ENCODE data around the gene ASCC1. TPM values are rescaled to one million over a fixed set of nuclear protein-coding genes. Genes with fewer than 3 reads are reported as not detected.

The ASCC1 gene
- total and polyA plus RNA-seq, 2 donors (not counting 1 experiment from before 2014, with no cell fraction given): 40.2 to 42.1 TPM

DNA sequence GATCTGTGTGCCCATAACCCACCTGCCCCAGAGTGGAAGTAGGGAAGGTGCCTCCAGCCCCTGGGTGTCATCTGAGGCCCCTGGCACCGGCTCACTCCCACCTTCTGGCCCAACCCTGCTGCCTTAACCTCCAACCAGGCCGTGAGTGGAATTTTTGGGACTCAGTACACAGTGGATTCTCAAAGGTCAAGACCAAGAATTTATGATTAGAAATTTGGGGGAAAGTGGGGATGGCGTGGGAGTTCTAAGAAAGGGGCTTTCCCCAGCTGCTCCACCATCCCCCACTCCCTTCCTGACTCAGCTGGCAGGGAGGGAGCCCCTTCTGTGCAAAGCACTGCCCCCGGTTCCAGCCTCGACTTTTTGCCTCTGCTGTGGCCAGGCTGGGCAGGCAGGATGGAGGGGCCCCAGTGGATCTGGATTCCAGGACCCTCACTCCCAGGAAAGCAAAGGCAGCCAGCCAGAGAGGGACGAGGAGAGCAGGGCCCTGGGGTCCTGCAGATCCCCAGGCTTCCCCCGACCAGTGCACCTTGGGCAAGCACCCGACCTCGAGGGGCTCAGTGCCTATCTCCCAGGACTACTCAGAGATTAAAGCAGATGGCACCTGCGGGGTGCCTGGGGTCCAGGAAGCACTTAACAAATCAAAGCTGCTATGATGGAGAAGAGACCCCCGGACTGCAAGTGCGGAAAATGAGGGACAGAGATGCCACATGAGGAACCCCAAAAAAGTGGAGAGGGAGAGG, 140.5 kb downstream of the ASCC1 start:
- no peaks in the 10 kb centered on the region for H3K4me1 ChIP-seq (ENCODE audit: control insufficient read depth, extremely low read depth, insufficient read depth, low read length)
- H3K4me3 ChIP-seq (replicated peaks in 1 of 4; ENCODE audit: control extremely low read depth in 1 of 4, insufficient read depth in 1 of 4, low read depth in 3 of 4, low read length in 4 of 4): no peak overlapping the region
- no peak overlapping the region for H3K9ac ChIP-seq (ENCODE audit: insufficient read depth, low read length)
- H4K20me1 ChIP-seq (ENCODE audit: control insufficient read depth, extremely low read depth, insufficient read depth, low read length): no peaks in the 10 kb centered on the region
- no peak for DNase-seq (ENCODE audit: low read depth in 2 of 2)
- no peaks in the 10 kb centered on the region for H3K9me3 ChIP-seq (ENCODE audit: control insufficient read depth, insufficient read depth, low read depth, low read length)
- no peak overlapping the region for H2AFZ ChIP-seq (ENCODE audit: low read length)
- H3K36me3 ChIP-seq (ENCODE audit: control insufficient read depth, insufficient read depth, low read length): no peaks in the 10 kb centered on the region
- H3K27ac ChIP-seq (ENCODE audit: insufficient read depth, low read length): no peak overlapping the region
- H3K79me2 ChIP-seq (ENCODE audit: control insufficient read depth, insufficient read depth, low read length): no peaks in the 10 kb centered on the region
- no peak for TF ChIP-seq EZH2 (IDR thresholded peaks at IDR 0.05; ENCODE audit: low read length, missing control alignments)
- TF ChIP-seq, protein P1, sequence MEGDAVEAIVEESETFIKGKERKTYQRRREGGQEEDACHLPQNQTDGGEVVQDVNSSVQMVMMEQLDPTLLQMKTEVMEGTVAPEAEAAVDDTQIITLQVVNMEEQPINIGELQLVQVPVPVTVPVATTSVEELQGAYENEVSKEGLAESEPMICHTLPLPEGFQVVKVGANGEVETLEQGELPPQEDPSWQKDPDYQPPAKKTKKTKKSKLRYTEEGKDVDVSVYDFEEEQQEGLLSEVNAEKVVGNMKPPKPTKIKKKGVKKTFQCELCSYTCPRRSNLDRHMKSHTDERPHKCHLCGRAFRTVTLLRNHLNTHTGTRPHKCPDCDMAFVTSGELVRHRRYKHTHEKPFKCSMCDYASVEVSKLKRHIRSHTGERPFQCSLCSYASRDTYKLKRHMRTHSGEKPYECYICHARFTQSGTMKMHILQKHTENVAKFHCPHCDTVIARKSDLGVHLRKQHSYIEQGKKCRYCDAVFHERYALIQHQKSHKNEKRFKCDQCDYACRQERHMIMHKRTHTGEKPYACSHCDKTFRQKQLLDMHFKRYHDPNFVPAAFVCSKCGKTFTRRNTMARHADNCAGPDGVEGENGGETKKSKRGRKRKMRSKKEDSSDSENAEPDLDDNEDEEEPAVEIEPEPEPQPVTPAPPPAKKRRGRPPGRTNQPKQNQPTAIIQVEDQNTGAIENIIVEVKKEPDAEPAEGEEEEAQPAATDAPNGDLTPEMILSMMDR (conservative IDR thresholded peaks at IDR 0.05 in 1 of 2, IDR thresholded peaks at IDR 0.05 in 1 of 2; ENCODE audit: low read depth in 1 of 2, low read length in 2 of 2): no peak
- peaks cover 2% of the 10 kb centered on the region for H3K27me3 ChIP-seq (ENCODE audit: control insufficient read depth, insufficient read depth, low read length)
- no peak overlapping the region for H3K4me2 ChIP-seq (ENCODE audit: extremely low read depth, insufficient read depth, low read length)

GRCh38 chr10:72074574-72075375, 141.3 kb downstream of the ASCC1 start:
- H3K27ac ChIP-seq (ENCODE audit: insufficient read depth, low read length): no peak overlapping the region
- H2AFZ ChIP-seq (ENCODE audit: low read length): no peak overlapping the region
- H3K4me3 ChIP-seq (replicated peaks in 1 of 4; ENCODE audit: control extremely low read depth in 1 of 4, insufficient read depth in 1 of 4, low read depth in 3 of 4, low read length in 4 of 4): no peak overlapping the region
- no peaks in the 10 kb centered on the region for H3K79me2 ChIP-seq (ENCODE audit: control insufficient read depth, insufficient read depth, low read length)
- H3K9ac ChIP-seq (ENCODE audit: insufficient read depth, low read length): no peak overlapping the region
- H3K9me3 ChIP-seq (ENCODE audit: control insufficient read depth, insufficient read depth, low read depth, low read length): no peaks in the 10 kb centered on the region
- DNase-seq (ENCODE audit: low read depth in 2 of 2): no peak
- no peaks in the 10 kb centered on the region for H3K36me3 ChIP-seq (ENCODE audit: control insufficient read depth, insufficient read depth, low read length)
- TF ChIP-seq EZH2 (IDR thresholded peaks at IDR 0.05; ENCODE audit: low read length, missing control alignments): no peak
- TF ChIP-seq, protein P1 (conservative IDR thresholded peaks at IDR 0.05 in 1 of 2, IDR thresholded peaks at IDR 0.05 in 1 of 2; ENCODE audit: low read depth in 1 of 2, low read length in 2 of 2): no peak
- no peaks in the 10 kb centered on the region for H4K20me1 ChIP-seq (ENCODE audit: control insufficient read depth, extremely low read depth, insufficient read depth, low read length)
- H3K4me2 ChIP-seq (ENCODE audit: extremely low read depth, insufficient read depth, low read length): no peak overlapping the region
- peaks cover 2% of the 10 kb centered on the region for H3K27me3 ChIP-seq (ENCODE audit: control insufficient read depth, insufficient read depth, low read length)
- H3K4me1 ChIP-seq (ENCODE audit: control insufficient read depth, extremely low read depth, insufficient read depth, low read length): no peaks in the 10 kb centered on the region
